Measurements from ENCODE around the gene TMCO1. TPM values are rescaled to one million over a fixed set of nuclear protein-coding genes. Genes with fewer than 3 reads are reported as not detected.

Gene TMCO1
- total RNA-seq, 1 experiment from 2014 or later: 70.1 TPM

DNA sequence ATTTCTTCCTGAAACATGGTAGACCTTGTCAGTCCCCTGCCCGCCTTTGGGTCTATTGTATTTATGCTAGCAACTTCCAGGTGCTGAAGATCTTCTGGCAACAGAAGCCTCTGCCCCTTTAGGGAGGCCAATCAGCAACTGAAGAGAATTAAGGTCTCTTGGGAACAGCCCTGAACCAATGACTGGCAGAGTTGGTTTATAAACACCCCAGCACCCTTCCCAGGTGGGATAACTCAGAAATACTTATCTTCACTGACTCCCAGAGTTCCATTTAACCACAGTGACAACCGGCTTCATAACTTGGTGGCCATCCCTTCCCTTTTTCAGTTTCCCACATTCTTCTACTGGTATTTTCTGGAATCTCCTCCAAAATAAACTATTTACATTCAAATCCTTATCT is 27.2 kb upstream of the TMCO1 start:
- Histone ChIP-seq H3K79me1 (ENCODE audit: insufficient read depth, low read depth, low read length, poor library complexity, severe bottlenecking) (no peaks in the 10 kb centered on the region), H3K14ac (ENCODE audit: insufficient read depth, low read length) (no peak overlapping the region), H3K56ac (ENCODE audit: insufficient read length, low read depth, low read length) (no peak overlapping the region), H2AFZ (ENCODE audit: low read length) (no peak overlapping the region), H3K4me1 (ENCODE audit: insufficient read depth, low read length) (no peaks in the 10 kb centered on the region), H3K18ac (ENCODE audit: insufficient read length, low read depth, low read length) (no peak overlapping the region), H2AK5ac (ENCODE audit: insufficient read length, low read length) (no peak overlapping the region), H3K27me3 (ENCODE audit: insufficient read depth, low read length) (no peaks in the 10 kb centered on the region), H3K27ac (ENCODE audit: insufficient read length, low read depth, low read length) (no peak overlapping the region), H3K4ac (ENCODE audit: low read depth, low read length) (no peak overlapping the region), H3K4me2 (ENCODE audit: insufficient read depth, insufficient read length, low read length) (no peak overlapping the region), H2BK12ac (ENCODE audit: insufficient read length, low read depth, low read length) (no peak overlapping the region), H3K79me2 (ENCODE audit: insufficient read depth, low read length) (no peaks in the 10 kb centered on the region), H3K23ac (ENCODE audit: insufficient read length, low read depth, low read length) (no peak overlapping the region), H4K5ac (ENCODE audit: insufficient read length, low read depth, low read length) (no peak overlapping the region), H2BK120ac (ENCODE audit: low read depth, low read length, poor library complexity, severe bottlenecking) (no peak overlapping the region), H3K23me2 (ENCODE audit: insufficient read length, low read depth, low read length, poor library complexity, severe bottlenecking) (no peaks in the 10 kb centered on the region), H2BK20ac (ENCODE audit: low read depth, low read length, poor library complexity, severe bottlenecking) (no peak overlapping the region), H3T11ph (ENCODE audit: low read length) (no peak overlapping the region), H3K9me3 (ENCODE audit: control insufficient read depth, low read depth, low read length) (no peaks in the 10 kb centered on the region), H4K8ac (replicated peaks; ENCODE audit: insufficient read length, low read depth, low read length) (no peak overlapping the region), H4K20me1 (ENCODE audit: control insufficient read depth, insufficient read depth, insufficient read length) (no peaks in the 10 kb centered on the region), H3K9ac (ENCODE audit: extremely low read depth, insufficient read length, low read length) (no peak overlapping the region), H2BK15ac (ENCODE audit: low read depth, low read length) (no peak overlapping the region), H2BK5ac (ENCODE audit: insufficient read length, low read length) (no peak overlapping the region), H4K91ac (ENCODE audit: insufficient read length, low read depth, low read length) (no peak overlapping the region)
- TF ChIP-seq, protein P1, sequence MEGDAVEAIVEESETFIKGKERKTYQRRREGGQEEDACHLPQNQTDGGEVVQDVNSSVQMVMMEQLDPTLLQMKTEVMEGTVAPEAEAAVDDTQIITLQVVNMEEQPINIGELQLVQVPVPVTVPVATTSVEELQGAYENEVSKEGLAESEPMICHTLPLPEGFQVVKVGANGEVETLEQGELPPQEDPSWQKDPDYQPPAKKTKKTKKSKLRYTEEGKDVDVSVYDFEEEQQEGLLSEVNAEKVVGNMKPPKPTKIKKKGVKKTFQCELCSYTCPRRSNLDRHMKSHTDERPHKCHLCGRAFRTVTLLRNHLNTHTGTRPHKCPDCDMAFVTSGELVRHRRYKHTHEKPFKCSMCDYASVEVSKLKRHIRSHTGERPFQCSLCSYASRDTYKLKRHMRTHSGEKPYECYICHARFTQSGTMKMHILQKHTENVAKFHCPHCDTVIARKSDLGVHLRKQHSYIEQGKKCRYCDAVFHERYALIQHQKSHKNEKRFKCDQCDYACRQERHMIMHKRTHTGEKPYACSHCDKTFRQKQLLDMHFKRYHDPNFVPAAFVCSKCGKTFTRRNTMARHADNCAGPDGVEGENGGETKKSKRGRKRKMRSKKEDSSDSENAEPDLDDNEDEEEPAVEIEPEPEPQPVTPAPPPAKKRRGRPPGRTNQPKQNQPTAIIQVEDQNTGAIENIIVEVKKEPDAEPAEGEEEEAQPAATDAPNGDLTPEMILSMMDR (conservative IDR thresholded peaks at IDR 0.05): no peak
- H3K9me3 Mint-ChIP-seq: peaks cover 10 to 13% of the 10 kb centered on the region in 2 experiments
- no CpG with 5 or more reads among the region's 2 CpGs for WGBS (ENCODE audit: extremely low coverage, insufficient read length, low lambda C conversion rate)
- no peak overlapping the region for H3K27ac Mint-ChIP-seq
- peaks cover 0 to 4% (median 0%) of the 10 kb centered on the region in 3 experiments; a peak in 2 of 7 replicates for H3K36me3 Mint-ChIP-seq (ENCODE audit: insufficient read depth in 1 of 3, low read depth in 3 of 3)
- peaks cover 1% of the 10 kb centered on the region for H3K27me3 Mint-ChIP-seq (ENCODE audit: low read depth)
- no peak for DNase-seq
- H3K4me3 Mint-ChIP-seq: no peak overlapping the region
- no peaks in the 10 kb centered on the region for H3K4me1 Mint-ChIP-seq
